LNCaP clone FGC (cell line): Measurements from ENCODE around the gene DLG5.
"Not testable (repeated sequence)": the region's sequence is repeated elsewhere in the genome, so short reads cannot be mapped to it uniquely, and the experiment has no call there.

Source experiments
- DNase-seq: peaks from one replicate; pipeline ENCODE4 v3.0.0-alpha.2; 2011; ENCODE audit warnings: low read depth
- H3K4me3 ChIP-seq: 2 replicates; pipeline ENCODE4 v1.5.1; 2011; ENCODE audit warnings: mild to moderate bottlenecking, low read depth, low read length, control low read depth
- TF ChIP-seq, protein P1 (sequence below): IDR thresholded peaks from 2 replicates; pipeline ENCODE4 v1.5.1; 2012; ENCODE audit warnings: mild to moderate bottlenecking; ENCODE audit not compliant: control insufficient read depth, insufficient read depth; ENCODE audit errors: extremely low read depth

Gene DLG5

DNA sequence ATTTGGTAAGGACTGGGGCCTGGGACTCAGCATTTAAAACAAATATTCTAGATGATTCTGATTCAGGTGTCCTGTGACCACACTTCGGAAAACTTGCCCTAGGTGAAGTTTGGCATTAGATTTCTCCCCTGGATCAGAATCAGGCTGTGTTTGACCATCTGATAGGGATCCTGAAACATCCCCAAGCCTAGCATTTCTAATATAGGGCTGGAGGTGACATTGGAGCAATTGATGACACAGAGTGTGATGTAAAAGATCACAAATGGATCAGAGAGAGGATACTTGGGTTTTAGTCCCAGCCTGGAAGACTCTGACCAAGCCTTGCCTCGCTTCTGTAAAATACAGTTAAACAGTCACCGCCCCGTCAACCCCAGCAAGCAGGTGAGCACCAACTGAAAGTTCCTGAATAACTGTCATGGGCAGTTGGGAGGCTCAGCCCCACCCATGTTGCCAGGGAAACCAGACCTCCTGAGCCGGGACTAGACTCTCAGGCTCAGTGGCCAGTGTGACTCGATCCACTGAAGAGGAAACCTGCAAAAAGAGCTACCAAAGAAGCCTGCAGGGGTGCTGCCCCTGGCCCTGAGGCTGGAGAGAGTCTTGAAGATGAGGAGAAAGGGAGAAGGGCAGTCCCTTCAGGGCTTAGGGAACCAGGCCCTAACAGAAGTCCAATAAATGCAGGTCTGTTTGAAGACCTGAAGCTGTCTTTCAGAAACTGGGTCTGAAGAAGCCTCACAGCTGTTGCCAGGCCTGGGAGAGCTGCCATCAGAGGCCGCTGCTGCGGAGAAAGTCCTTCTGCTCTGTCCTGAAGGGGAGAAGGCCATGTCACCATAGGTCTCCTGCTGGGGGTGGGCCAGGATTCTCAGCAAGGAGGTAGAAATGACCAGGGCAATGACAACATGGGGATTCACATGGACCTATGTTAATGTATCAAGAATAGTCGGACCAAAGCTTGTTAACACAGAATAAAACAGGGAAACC, 162.8 kb downstream of the DLG5 start:
- no peak for DNase-seq
- H3K4me3 ChIP-seq, result no peak overlapping the region
- TF ChIP-seq, protein P1, sequence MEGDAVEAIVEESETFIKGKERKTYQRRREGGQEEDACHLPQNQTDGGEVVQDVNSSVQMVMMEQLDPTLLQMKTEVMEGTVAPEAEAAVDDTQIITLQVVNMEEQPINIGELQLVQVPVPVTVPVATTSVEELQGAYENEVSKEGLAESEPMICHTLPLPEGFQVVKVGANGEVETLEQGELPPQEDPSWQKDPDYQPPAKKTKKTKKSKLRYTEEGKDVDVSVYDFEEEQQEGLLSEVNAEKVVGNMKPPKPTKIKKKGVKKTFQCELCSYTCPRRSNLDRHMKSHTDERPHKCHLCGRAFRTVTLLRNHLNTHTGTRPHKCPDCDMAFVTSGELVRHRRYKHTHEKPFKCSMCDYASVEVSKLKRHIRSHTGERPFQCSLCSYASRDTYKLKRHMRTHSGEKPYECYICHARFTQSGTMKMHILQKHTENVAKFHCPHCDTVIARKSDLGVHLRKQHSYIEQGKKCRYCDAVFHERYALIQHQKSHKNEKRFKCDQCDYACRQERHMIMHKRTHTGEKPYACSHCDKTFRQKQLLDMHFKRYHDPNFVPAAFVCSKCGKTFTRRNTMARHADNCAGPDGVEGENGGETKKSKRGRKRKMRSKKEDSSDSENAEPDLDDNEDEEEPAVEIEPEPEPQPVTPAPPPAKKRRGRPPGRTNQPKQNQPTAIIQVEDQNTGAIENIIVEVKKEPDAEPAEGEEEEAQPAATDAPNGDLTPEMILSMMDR, result 0 out of 2 replicates have a peak, but pooled peaks have one; percentile 12

DNA sequence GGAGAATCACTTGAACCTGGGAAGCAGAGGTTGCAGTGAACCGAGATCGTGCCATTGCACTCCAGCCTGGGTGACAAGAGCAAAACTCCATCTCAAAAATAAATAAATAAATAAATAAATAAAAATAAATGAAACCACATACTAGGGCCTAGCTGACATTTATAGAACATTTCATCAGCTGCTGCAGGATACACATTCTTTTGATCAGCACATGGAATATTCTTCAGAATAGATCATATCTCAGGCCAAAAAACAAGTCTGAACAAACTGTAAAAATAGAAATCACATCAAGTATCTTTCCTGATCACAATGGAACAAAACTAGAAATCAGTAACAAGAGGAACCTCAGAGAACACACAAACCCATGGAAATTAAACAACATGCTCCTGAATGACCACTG, 168.1 kb downstream of the DLG5 start:
- DNase-seq, H3K4me3 ChIP-seq: not testable (repeated sequence)

DNA sequence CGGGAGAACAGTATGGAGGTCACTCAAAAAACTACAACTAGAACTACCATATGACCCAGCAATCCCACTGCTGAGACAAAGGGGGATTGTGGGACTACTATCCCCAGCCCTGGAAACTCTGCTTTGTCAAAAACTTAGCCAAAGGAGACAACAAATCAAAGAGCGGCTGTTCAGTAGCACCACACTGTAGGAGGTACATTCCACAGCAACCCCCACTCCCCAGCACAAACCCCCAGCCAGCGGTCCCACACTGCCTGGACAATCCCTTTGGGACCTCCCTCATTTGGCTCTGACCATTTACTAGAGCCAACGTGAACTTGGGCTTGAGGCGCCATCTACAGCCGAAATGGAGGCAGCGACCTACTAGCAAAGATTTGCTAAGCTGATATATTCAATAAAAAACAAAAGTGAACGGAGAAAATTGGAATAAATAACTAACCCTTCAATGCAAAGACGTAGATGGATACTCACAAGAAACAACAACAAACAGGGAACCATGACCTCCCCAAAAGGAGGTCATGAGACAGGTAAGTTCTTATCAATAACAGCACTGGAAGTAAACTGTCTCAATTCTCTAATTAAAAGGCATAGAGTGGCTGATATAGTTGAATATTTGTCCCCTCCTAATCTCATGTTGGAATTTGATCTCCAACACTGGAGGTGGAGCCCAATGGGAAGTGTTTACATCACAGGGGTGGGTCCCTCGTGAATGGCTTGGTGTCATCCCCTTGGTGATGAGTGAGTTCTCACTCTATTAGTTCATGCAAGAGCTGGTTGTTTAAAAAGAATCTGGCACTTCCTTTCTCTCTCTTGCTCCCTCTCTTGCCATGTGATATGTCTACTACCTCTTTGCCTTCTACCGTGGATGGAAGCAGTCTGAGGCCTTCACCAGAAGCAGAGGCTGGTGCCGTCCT, 170.0 kb downstream of the DLG5 start:
- DNase-seq, result peak; percentile 52
- TF ChIP-seq, protein P1, result peak; percentile 93
- no peak overlapping the region for H3K4me3 ChIP-seq

DNA sequence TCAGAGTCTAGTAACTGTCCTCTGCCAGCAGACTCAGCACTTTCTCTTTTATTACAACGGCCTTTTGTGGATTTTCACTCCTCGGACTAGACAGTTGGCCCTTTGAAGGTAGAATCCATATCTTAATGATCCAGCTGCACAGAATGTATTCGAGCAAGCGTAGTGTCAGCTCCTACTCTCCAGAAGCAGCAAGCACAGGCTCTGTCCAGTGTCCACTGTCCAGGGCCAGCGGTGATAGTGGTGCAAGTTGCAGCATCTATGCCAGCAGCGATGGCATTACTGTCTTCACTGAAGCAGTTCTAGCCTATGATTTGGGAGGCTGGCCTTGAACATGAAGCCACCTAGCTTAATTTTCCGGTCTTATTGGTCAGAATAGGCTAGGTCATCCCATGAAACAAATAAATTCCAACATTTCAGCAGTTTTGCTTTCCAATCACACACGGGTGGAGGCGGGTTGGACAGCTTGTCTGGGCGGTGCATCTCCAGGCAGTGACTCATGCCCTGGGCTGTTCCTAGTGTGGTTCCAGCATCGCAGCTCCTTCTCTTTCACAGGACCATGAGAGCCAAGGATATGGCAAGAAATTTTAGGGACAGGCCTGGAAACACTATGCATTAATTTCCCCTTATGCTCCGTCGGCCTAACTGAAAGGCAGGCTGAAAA, 180.4 kb downstream of the DLG5 start:
- TF ChIP-seq, protein P1, result no peak

DNA sequence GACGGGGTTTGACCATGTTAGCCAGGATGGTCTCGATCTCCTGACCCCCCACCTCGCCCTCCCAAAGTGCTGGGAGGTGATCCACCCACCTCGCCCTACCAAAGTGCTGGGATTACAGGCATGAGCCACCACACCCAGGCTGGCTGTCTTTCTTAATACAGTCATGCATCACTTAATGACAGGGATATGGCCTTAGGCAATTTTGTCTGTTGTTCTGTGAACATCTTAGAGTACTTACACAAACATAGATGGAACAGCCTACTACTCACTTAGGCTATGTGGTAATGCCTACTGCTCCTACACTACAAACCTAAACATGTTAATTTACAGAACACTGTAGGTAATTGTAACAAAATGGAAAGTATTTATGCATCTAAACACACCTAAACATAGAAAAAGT, 182.3 kb downstream of the DLG5 start:
- no peak overlapping the region for H3K4me3 ChIP-seq
- DNase-seq, result no peak
- TF ChIP-seq, protein P1, result no peak

More for the DNA sequence above, 180.4 kb downstream of the DLG5 start:
- no peak overlapping the region for H3K4me3 ChIP-seq
- DNase-seq, result no peak

DNA sequence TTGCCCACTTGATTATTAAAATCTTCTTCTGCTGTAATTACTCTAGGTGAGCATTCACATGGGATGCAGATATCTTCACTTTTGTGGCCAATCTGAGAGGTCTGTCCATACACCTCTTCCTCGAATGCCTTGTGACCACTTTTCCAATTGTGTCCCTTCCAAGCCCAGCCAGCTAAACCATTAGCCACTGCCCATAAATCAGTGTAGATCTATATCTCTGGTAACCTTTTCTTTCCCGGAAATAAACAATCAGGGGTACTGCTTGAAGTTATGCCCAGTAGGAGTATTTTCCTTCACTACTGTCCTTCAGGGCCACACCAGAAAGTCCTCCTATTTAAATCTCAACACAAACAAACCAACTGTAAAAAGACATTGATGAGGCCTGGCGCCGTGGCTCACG, 184.4 kb downstream of the DLG5 start:
- TF ChIP-seq, protein P1, result no peak
- DNase-seq, result no peak
- H3K4me3 ChIP-seq, result no peak overlapping the region
